ENCODE data around the gene MAEA.

Gene MAEA

GRCh38 chr4:1289207-1290164 lies at the start of gene MAEA:
Gene MAEA (plus strand): TSS chr4:1289891. CDS start chr4:1289914, 23 bp downstream.
- DNase-seq (ENCODE audit: low read depth, low spot score), result peak; percentile 63
- ChIA-PET CTCF (interaction anchor here (0.7 to 4.1 kb wide), 5 partner anchors 21 to 158 kb away, joined by 3 to 18 read pairs (median 3); no protein-coding TSS in a partner anchor), POLR2A (interaction anchor here (0.7 to 2.2 kb wide), 4 partner anchors 11 to 198 kb away, joined by 3 to 10 read pairs (median 6); no protein-coding TSS in a partner anchor)
- TF ChIP-seq CTCF (IDR thresholded peaks at IDR 0.05; ENCODE audit: insufficient read depth, low read length, missing control alignments), result no peak
- H3K4me3 ChIP-seq (ENCODE audit: low read depth, low read length), result peak within 1 kb of the TSS; percentile 79

- H3K4me3 ChIP-seq (ENCODE audit: low read depth, low read length), result no peak overlapping the region
- ChIA-PET POLR2A (no interaction called here), CTCF (no interaction called here)
- no peak for TF ChIP-seq CTCF (IDR thresholded peaks at IDR 0.05; ENCODE audit: insufficient read depth, low read length, missing control alignments)
- no peak for DNase-seq (ENCODE audit: low read depth, low spot score)
These were observed 49.8 kb upstream of the MAEA start for GRCh38 chr4:1239950-1240307.

GRCh38 chr4:1240721-1241465 lies 48.8 kb upstream of the MAEA start:
- ChIA-PET POLR2A (no interaction called here), CTCF (interaction anchor here (1.3 kb wide), 1 partner anchor 28 kb away, joined by 3 read pairs; no protein-coding TSS in a partner anchor)
- no peak for DNase-seq (ENCODE audit: low read depth, low spot score)
- no peak overlapping the region for H3K4me3 ChIP-seq (ENCODE audit: low read depth, low read length)
- no peak for TF ChIP-seq CTCF (IDR thresholded peaks at IDR 0.05; ENCODE audit: insufficient read depth, low read length, missing control alignments)

GRCh38 chr4:1241466-1241935 lies 48.2 kb upstream of the MAEA start:
- ChIA-PET CTCF (interaction anchor here (1.3 kb wide), 1 partner anchor 27 kb away, joined by 3 read pairs; no protein-coding TSS in a partner anchor), POLR2A (no interaction called here)
- H3K4me3 ChIP-seq (ENCODE audit: low read depth, low read length), result no peak overlapping the region
- no peak for DNase-seq (ENCODE audit: low read depth, low spot score)
- no peak for TF ChIP-seq CTCF (IDR thresholded peaks at IDR 0.05; ENCODE audit: insufficient read depth, low read length, missing control alignments)

GRCh38 chr4:1241936-1242505 lies 47.7 kb upstream of the MAEA start:
- no peak overlapping the region for H3K4me3 ChIP-seq (ENCODE audit: low read depth, low read length)
- no peak for DNase-seq (ENCODE audit: low read depth, low spot score)
- CTCF ChIA-PET, result no interaction called here
- POLR2A ChIA-PET, result no interaction called here
- no peak for TF ChIP-seq CTCF (IDR thresholded peaks at IDR 0.05; ENCODE audit: insufficient read depth, low read length, missing control alignments)

Measured in AG04449 (cell line).